Measurements from ENCODE around the gene HLCS. TPM values are rescaled to one million over a fixed set of nuclear protein-coding genes. Genes with fewer than 3 reads are reported as not detected.

The HLCS gene
- total RNA-seq, 1 experiment from 2014 or later: 12.7 TPM

GRCh38 chr21:36987845-36988244 lies 21.4 kb upstream of the HLCS start:
- no peak for TF ChIP-seq CTCF (conservative IDR thresholded peaks at IDR 0.05)
- Histone ChIP-seq H2BK120ac (ENCODE audit: low read depth, low read length, poor library complexity, severe bottlenecking) (no peak overlapping the region), H3K18ac (ENCODE audit: insufficient read length, low read depth, low read length) (no peak overlapping the region), H3K79me1 (ENCODE audit: insufficient read depth, low read depth, low read length, poor library complexity, severe bottlenecking) (no peaks in the 10 kb centered on the region), H3K79me2 (ENCODE audit: insufficient read depth, low read length) (no peaks in the 10 kb centered on the region), H3K4me1 (ENCODE audit: insufficient read depth, low read length) (no peaks in the 10 kb centered on the region; the same call in 1 of the 2 replicates), H4K5ac (ENCODE audit: insufficient read length, low read depth, low read length) (no peak overlapping the region), H2BK12ac (ENCODE audit: insufficient read length, low read depth, low read length) (no peak overlapping the region), H4K91ac (ENCODE audit: insufficient read length, low read depth, low read length) (no peak overlapping the region), H3K9ac (ENCODE audit: extremely low read depth, insufficient read length, low read length) (no peak overlapping the region), H4K20me1 (ENCODE audit: control insufficient read depth, insufficient read depth, insufficient read length) (no peaks in the 10 kb centered on the region), H2AFZ (ENCODE audit: low read length) (no peak overlapping the region), H3K23ac (ENCODE audit: insufficient read length, low read depth, low read length) (no peak overlapping the region), H3K23me2 (ENCODE audit: insufficient read length, low read depth, low read length, poor library complexity, severe bottlenecking) (peaks cover 8% of the 10 kb centered on the region), H2BK5ac (ENCODE audit: insufficient read length, low read length) (no peak overlapping the region), H2BK20ac (ENCODE audit: low read depth, low read length, poor library complexity, severe bottlenecking) (no peak overlapping the region), H3K27me3 (ENCODE audit: insufficient read depth, low read length) (no peaks in the 10 kb centered on the region), H3K4ac (ENCODE audit: low read depth, low read length) (no peak overlapping the region), H4K8ac (replicated peaks; ENCODE audit: insufficient read length, low read depth, low read length) (no peak overlapping the region), H2AK5ac (ENCODE audit: insufficient read length, low read length) (no peak overlapping the region), H3K56ac (ENCODE audit: insufficient read length, low read depth, low read length) (no peak overlapping the region), H3K9me3 (ENCODE audit: control insufficient read depth, low read depth, low read length) (no peaks in the 10 kb centered on the region), H3K27ac (ENCODE audit: insufficient read length, low read depth, low read length) (no peak overlapping the region), H3T11ph (ENCODE audit: low read length) (no peak overlapping the region), H2BK15ac (ENCODE audit: low read depth, low read length) (no peak overlapping the region), H3K4me2 (ENCODE audit: insufficient read depth, insufficient read length, low read length) (no peak overlapping the region), H3K14ac (ENCODE audit: insufficient read depth, low read length) (no peak overlapping the region)
- no peaks in the 10 kb centered on the region for H3K36me3 Mint-ChIP-seq (ENCODE audit: insufficient read depth in 1 of 3, low read depth in 3 of 3)
- H3K27ac Mint-ChIP-seq: no peak overlapping the region
- peaks cover 10% of the 10 kb centered on the region for H3K27me3 Mint-ChIP-seq (ENCODE audit: low read depth)
- peaks cover 15 to 21% of the 10 kb centered on the region in 2 experiments for H3K4me1 Mint-ChIP-seq
- no peak for DNase-seq
- H3K9me3 Mint-ChIP-seq: 0 out of 5 replicates have a peak, but pooled peaks cover 0 to 2% of the 10 kb centered on the region in 2 experiments
- H3K4me3 Mint-ChIP-seq: no peak overlapping the region

All from H9 (cell line).